Fibroblast of skin of scalp (primary cell): ENCODE measurements around the gene GRHL1.

Experiments used
- DNase-seq: peaks from one replicate; pipeline ENCODE4 v3.0.0-alpha.2; 2013

GRHL1 gene

DNA sequence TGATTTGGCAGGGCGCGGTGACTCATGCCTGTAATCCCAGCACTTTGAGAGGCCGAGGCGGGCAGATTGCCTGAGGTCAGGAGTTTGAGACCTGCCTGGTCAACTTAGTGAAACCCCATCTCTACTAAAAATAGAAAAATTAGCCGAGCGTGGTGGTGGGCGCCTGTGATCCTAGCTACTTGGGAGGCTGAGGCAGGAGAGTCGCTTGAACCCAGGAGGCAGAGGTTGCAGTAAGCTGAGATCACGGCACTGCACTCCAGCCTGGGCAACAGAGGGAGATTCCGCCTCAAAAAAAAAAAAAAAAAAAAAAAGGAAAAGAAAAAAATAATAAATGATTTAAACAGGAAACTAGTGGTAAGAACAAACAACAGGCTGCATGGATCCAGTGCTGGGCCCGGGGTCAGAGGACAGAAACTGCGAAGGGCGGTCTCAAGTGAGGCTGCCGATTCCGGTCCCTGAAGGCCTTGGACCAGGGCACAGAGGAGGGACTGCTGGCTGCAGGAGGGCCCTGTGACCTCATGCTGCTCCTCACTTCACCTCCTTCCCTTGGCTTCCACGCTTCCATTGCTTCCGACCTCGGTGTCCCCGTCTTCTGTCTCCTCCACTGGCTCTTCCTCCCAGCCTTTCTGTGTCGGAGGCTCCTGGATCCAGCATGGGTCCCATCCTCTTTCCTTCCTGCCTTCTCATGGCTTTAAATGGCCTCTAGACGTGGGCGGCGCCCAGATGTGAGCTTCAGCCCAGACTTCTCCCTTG, 2.1 kb upstream of the GRHL1 start:
- DNase-seq = no peak

- DNase-seq = no peak
Measured at GRCh38 chr2:9949992-9950520, 1.4 kb upstream of the GRHL1 start.

DNA sequence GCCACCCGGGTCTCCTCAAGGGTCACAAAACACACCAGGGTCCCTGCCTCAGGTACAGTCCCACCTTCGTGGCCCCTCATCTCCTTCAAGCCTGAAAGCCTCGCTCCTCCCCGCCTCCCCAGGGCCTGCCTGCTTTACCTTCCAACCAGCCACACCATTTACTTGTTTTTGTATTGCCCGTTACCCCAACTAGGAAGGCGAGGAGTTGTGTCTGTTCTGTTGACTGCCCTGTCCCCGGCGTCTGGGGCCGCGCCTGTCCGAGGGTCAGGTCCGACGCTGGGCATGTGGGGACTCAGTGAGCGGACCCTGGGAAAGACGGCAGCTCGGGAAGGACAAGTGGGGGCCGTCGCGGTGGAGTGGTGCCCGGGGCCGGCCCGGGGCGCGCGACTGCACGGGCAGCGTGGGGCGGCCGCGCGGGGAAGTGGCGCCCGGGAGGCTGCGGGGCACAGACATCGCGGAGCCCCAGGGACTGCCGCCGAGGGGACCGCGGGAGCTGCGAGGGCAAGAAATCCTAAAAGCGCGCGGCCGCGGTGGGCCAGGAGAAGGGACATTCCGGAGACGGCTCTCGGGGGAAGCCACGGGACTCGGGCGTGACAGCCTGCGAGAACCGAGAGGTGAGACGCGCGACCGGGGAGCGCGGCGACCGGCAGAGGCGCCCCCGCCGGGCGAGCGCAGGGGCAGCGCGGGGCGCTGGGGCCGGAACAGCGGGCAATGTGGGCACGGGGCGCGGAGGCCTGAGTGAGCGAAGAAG, 797 bp upstream of the GRHL1 start:
- peak; percentile 33 for DNase-seq

DNA sequence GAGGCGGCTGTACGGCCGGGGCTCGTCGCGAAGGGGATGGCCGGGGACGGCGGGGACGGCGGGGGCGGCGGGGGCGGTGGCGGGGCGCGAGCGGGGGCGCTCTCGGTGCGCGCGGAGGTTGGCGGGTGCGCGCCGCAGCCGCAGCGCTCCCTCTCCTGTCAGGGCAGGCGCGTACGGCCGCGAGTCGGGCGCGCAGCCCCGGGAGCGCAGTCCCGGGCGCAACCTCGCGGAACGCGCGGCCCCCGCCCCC, 296 bp upstream of the GRHL1 start:
- DNase-seq = no peak

DNA sequence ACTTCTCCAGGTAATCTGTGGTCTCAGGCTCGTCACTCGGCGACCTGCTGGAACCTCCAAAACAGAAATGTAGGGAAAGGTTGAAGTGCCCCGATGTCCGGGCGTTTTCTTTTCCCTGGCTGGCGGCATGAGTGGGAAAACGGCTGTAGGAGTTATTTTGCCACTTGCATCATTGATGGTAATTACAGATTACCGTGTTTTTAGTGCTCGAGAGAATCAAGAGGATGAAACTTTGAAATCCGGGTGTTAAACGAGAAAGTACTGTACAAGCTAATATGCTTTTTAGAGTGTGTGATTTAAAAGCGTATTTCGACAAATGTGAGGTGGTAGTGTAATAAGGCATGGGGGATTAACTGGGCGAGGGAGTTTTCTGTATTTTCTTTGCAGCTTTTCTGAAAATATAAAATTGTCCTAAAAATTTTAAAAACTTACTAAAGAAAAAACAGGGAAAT, 819 bp downstream of the GRHL1 start:
- no peak for DNase-seq

DNA sequence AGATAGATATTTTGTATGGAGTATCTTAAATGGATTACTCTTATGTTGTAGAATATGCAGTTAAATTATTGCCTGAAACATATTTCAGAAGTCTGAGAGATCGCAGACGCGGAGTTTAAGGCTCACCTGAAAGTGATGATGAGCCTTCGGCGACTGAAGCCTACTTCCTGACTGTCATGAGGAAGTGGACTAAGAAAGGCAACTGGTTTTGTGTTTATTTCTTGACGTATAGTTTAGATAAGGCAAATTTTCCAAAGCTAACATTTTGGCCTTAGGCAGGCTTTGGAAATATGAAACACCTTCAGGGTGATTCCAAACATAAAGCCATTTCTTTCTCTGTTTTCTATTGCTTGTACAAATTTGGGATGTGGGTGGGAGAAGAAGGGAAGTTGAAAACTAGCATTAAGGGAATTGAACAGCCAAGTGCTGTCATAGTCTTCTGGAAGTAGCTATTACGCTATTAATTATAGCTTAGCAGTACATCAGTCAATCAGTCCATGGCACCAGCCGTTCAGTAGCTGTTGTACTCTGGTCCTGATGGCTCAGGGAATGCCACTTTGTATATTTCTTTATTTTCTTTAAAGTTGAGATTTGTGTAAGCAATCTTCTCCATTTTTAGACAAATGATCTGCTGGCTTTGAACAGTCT, 1.5 kb downstream of the GRHL1 start:
- DNase-seq = no peak

DNA sequence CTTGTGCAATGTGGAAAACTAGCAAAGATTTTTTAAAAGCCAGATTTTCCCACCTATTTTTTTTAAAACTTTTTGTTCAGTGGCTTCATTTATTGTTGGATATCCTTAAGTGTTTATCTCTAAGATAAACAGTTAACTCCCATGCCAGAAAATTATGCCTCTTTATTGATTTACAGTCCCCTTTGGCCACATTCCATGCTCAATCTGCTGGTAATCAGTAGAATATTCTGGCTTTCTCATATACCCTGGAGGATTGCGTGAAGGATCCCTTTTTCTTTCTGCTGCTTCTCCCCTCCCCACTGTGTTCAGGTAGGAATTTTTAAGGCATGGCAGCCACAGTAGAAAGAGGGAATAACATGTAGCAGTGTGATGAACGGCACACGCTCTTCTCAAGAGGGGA, 2.6 kb downstream of the GRHL1 start:
- DNase-seq = no peak

DNA sequence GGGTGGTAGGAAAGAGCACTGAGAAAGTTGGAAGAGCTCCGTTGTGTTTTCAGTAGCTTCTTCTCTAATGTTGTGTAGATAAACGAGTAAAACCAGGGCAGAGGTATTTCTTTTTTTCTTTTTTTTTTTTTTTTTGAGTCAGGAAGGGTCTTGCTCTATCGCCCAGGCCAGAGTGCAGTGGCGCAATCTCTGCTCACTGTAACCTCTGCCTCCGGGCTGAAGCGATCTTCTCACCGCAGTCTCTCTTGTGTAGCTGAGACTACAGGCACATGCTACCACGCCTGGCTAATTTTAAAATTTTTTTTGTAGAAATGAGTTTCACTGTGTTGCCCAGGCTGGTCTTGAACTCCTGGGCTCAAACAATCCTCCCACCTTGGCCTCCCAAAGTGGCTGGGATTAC, 6.6 kb downstream of the GRHL1 start:
- no peak for DNase-seq

- DNase-seq = no peak
Measured at GRCh38 chr2:9959262-9959661, 7.8 kb downstream of the GRHL1 start.

- DNase-seq = no peak
Measured at GRCh38 chr2:9961013-9961412, 9.5 kb downstream of the GRHL1 start.

DNA sequence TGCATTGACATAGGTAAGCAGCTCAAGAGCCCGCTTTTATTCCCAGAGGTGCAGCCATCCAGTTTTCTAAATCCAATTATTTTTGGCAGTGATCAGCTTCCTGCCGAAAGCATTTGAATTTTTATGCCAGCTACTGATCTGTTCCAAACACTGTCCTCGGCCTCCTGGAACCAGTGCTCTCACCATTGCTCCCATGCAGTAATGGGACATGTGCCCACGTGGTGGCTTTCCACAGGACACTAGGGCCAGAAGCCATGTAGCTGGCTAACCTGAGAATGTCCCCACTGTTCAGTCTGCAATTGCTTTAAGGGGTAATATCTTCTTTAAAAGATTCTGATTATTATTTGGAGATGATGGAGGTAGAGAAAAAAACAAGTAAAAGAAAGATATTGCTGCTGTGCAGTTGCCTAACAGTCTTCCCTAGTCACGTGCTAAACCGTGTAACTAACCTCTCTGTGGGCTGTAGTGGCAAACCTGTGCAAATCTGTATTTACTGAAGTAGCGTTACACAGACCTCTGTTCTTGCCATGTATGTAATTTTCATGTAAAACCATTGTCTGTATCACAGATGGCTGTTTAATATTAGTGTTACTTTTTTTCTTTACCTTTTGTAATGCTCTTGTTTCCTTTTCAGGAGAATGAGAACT, 13.0 kb downstream of the GRHL1 start:
- no peak for DNase-seq

DNA sequence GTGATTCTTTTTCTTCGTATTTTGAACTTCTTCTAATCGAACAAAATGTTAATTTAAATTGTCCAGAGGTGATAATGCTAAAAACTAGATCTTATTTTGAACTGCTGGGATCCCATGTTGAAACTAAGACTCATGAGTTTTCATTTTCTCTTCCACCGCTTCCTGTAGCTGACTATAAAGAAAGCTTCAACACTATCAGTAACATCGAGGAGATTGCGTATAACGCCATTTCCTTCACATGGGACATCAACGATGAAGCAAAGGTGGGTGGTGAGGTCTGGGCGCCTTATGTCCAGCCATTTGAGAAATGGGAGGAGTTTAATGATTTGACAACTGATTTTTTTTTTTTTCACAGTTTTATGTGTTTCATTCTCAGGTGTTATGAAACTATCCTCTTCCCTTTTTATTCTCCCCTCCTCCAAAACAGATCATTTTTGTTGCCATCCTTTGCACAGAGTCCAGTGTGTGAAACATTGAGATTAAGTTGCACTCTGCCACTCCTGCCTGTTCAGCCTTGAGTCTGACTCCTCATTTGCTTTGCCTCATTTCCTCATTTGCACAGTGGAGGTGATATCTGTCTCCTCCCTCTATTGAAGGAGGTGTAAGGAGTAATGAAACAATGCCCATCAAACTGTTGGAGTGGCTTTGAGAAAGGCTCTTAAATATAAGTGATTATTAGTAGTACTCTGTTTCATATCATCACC, 13.8 kb downstream of the GRHL1 start:
- no peak for DNase-seq

DNA sequence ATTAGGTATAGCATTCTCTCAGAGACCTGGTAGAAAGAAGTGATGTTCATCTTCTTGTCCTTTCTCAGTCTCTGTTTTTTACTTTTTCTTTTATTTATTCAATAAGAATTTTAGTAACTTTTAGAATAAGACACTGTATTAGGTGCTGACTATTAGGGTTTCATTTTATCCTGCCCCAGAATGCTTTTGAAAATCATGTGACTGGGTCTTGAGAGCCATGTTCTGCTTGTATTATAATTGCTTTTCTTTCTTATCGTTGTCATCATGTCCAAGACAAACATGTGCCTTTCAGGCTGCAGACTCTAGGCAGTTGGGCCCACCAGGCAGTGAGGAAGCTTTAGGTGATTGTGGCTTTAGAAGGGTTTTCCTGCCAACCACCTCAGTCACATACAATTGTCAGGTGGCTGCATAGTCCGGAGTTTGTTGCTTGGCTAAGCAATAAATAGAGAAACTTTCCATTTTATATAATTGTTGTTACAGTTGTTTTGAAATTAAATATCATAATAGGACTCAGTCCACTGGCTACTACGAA, 15.1 kb downstream of the GRHL1 start:
- no peak for DNase-seq

DNA sequence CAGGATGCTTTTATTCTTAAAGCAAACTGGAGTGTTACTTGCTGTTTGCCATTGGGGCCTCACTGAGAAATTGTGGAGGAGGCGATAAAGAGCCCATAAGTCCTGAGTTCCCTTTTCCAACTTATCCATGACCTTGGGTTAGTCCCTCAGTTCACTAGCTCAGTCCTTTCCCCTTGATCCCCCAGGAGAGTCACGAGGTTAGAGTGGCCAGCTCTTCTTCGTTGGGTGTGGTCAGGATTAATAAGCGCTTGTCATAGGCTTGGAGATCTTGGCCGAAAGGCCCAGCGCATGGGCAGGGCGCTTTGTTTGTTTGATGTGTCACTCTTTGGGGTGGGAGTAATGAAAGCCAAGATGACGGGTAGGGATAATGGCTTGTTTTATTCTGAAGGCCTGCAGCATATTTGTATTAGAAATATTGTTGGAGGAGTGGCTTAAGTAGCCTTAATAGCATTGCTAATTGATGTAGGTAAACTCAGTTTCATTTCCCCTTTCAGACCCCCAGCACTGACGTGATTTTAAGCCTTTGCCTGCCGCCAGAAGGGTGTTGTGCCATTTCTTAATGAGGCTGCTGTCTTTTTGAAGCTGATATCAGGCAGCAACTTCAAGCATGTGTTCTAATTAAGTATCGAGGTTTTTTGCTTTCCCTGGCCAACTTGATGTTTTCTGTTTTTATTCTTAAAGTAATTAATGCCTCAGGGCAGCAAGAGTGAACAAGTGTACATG, 15.7 kb downstream of the GRHL1 start:
- DNase-seq = no peak

- no peak for DNase-seq
Measured at GRCh38 chr2:9968553-9969497, 17.3 kb downstream of the GRHL1 start.

GRCh38 chr2:9970200-9971044, 18.9 kb downstream of the GRHL1 start:
- DNase-seq = no peak

GRCh38 chr2:9971105-9971818, 19.8 kb downstream of the GRHL1 start:
- no peak for DNase-seq

DNA sequence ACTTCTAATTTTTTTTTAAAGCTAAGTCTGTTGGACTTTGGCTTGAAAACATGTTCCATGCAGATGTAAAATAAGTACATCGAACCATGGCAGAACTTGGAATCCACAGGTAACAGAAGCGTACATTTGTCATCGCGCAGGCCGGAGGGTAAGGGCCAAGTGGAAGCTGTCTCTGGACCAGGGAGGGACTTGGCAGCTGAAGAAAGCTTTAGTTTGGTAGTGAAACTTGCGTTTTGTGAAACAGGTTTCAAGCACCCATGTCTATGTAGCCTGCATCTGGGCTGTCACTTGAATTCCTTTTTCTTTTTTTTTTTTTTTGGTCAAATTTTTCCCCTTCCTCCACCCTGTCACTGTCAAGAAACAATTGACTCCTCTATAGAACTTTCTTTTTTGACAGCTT, 20.4 kb downstream of the GRHL1 start:
- DNase-seq = no peak
